HG03521 (cell line): ENCODE measurements around the gene COPS7A.

Experiments
- ATAC-seq: cut with Tn5 transposase; IDR thresholded peaks from one replicate; pipeline ENCODE4 v1.9.1; 2021; ENCODE audit warnings: mild to moderate bottlenecking, moderate library complexity; ENCODE audit not compliant: unreplicated experiment

The COPS7A gene

GRCh38 chr12:6750506-6750905, 26.7 kb downstream of the COPS7A start:
- no peak for ATAC-seq

- ATAC-seq: no peak
These were observed 27.9 kb downstream of the COPS7A start for GRCh38 chr12:6751767-6752166.

GRCh38 chr12:6752167-6752920, 28.5 kb downstream of the COPS7A start:
- ATAC-seq: no peak

- ATAC-seq: peak; percentile 87
These were observed 29.3 kb downstream of the COPS7A start, which contains the start of gene MLF2 for GRCh38 chr12:6752921-6753771. Gene MLF2 (minus strand): TSS chr12:6753141. CDS start chr12:6752334, 807 bp downstream.

- ATAC-seq: no peak
These were observed 30.0 kb downstream of the COPS7A start for GRCh38 chr12:6753772-6754356.

GRCh38 chr12:6754411-6754810, 30.6 kb downstream of the COPS7A start:
- ATAC-seq: no peak

GRCh38 chr12:6757028-6757690, 33.3 kb downstream of the COPS7A start:
- no peak for ATAC-seq

- no peak for ATAC-seq
These were observed 34.8 kb downstream of the COPS7A start for GRCh38 chr12:6758506-6759095.

GRCh38 chr12:6759741-6760140, 35.9 kb downstream of the COPS7A start:
- no peak for ATAC-seq

GRCh38 chr12:6763380-6763779, 39.5 kb downstream of the COPS7A start:
- ATAC-seq: no peak

GRCh38 chr12:6764011-6764828, 40.4 kb downstream of the COPS7A start:
- ATAC-seq: peak; percentile 74

GRCh38 chr12:6765048-6765633, 41.3 kb downstream of the COPS7A start:
- no peak for ATAC-seq

- ATAC-seq: peak; percentile 12
These were observed 42.1 kb downstream of the COPS7A start, which contains the start of gene PTMS for GRCh38 chr12:6765634-6766581. Gene PTMS (plus strand): TSS chr12:6766363. CDS start chr12:6766706, 343 bp downstream.

- ATAC-seq: peak; percentile 48
These were observed 43.0 kb downstream of the COPS7A start for GRCh38 chr12:6766651-6767349.

GRCh38 chr12:6767353-6768319, 43.8 kb downstream of the COPS7A start:
- ATAC-seq: no peak

GRCh38 chr12:6768437-6768914, 44.6 kb downstream of the COPS7A start:
- no peak for ATAC-seq
